ENCODE data around the gene EML6. TPM values are rescaled to one million over a fixed set of nuclear protein-coding genes. Genes with fewer than 3 reads are reported as not detected.

The EML6 gene
- total and polyA plus RNA-seq, 10 of the 15 experiments (the other 5 are each of a cell fraction or from before 2014, with no cell fraction given) = 0.09 to 0.67 (median 0.21) TPM

- H3K4me1 ChIP-seq (ENCODE audit: control insufficient read depth, insufficient read depth, low read length) = peaks cover 18% of the 10 kb centered on the region; the same call in 1 of the 2 replicates
- TF ChIP-seq CREM (IDR thresholded peaks at IDR 0.05; ENCODE audit: low read depth) (no peak), ZNF207 (IDR thresholded peaks at IDR 0.05; ENCODE audit: borderline replicate concordance) (no peak), SKIL (IDR thresholded peaks at IDR 0.05; ENCODE audit: low read depth, poor library complexity, severe bottlenecking) (no peak), BMI1 (IDR thresholded peaks at IDR 0.05; ENCODE audit: borderline replicate concordance) (no peak)
Observed at GRCh38 chr2:54997826-54998225, 274.4 kb downstream of the EML6 start.

GRCh38 chr2:54999182-54999581 lies 275.7 kb downstream of the EML6 start:
- Histone ChIP-seq H2AFZ (ENCODE audit: control insufficient read depth, low read depth, low read length) (no peak overlapping the region), H3K27me3 (replicated peaks in 1 of 2; ENCODE audit: control insufficient read depth in 2 of 2, insufficient read depth in 2 of 2, low read length in 1 of 2) (no peaks in the 10 kb centered on the region), H4K20me1 (ENCODE audit: control insufficient read depth, insufficient read depth) (no peaks in the 10 kb centered on the region), H3K27ac (ENCODE audit: control insufficient read depth, insufficient read depth) (peak overlapping the region; percentile 1; the same call in 1 of the 2 replicates), H3K36me3 (ENCODE audit: control insufficient read depth in 2 of 2, insufficient read depth in 2 of 2, low read length in 1 of 2) (no peaks in the 10 kb centered on the region), H3K4me3 (peak overlapping the region; percentile 45; the same call in 1 of the 2 replicates), H3K79me2 (ENCODE audit: control insufficient read depth, insufficient read depth, low read length) (peaks cover 78% of the 10 kb centered on the region), H3K4me1 (ENCODE audit: control insufficient read depth, insufficient read depth, low read length) (peaks cover 18% of the 10 kb centered on the region; the same call in 1 of the 2 replicates), H3K9me3 (replicated peaks; ENCODE audit: control insufficient read depth, insufficient read depth, low read length) (no peaks in the 10 kb centered on the region), H3K4me2 (ENCODE audit: control insufficient read depth, insufficient read depth) (peak overlapping the region; percentile 71), H3K9ac (ENCODE audit: control insufficient read depth, insufficient read depth, low read length) (no peak overlapping the region)
- 45% methylated on average over 3 of the region's 3 CpGs for WGBS (ENCODE audit: insufficient coverage, insufficient replicate concordance, low lambda C conversion rate, missing lambda C conversion rate)
- no peak for FAIRE-seq
- peak; percentile 61 for ATAC-seq
- RAD21 ChIA-PET (ENCODE audit: unreplicated experiment) = interaction anchor here (1.1 to 1.8 kb wide), 10 partner anchors 11 to 520 kb away, joined by 3 to 18 read pairs (median 6); partner anchors contain the start of genes CFAP36 and RTN4
- intact Hi-C loops (cut with micrococcal nuclease; ENCODE audit: unreplicated experiment) (no loop called here), in situ Hi-C loops (cut with MboI) (no loop called here)
- SMC1A ChIA-PET (ENCODE audit: uncharacterized antibody, unreplicated experiment) = interaction anchor here (0.7 to 2.3 kb wide), 16 partner anchors 9 to 174 kb away, joined by 3 to 28 read pairs (median 4); no protein-coding TSS in a partner anchor
- POLR2A ChIA-PET = interaction anchor here (1.0 to 1.4 kb wide), 5 partner anchors 9 to 619 kb away, joined by 3 to 5 read pairs (median 3); no protein-coding TSS in a partner anchor
- BruUV-seq (replicated peaks) = no TSS peak
- CTCF ChIA-PET = interaction anchor here (0.5 to 1.6 kb wide), 11 partner anchors 10 to 285 kb away, joined by 3 to 9 read pairs (median 3); no protein-coding TSS in a partner anchor
- DNase-seq (ENCODE audit: low read depth, low spot score) = no peak
- TF ChIP-seq EP300 (IDR thresholded peaks at IDR 0.05; ENCODE audit: borderline replicate concordance in 1 of 2, control insufficient read depth in 1 of 2, low read depth in 2 of 2, low read length in 2 of 2) = 0 out of 4 replicates have a peak, but pooled peaks of 1 of the 2 experiments have one; percentile 10
- 0 out of 2 replicates have a peak, but pooled peaks have one; percentile 50 for TF ChIP-seq MXI1 (IDR thresholded peaks at IDR 0.05; ENCODE audit: low read depth, low read length)
- TF ChIP-seq EED (IDR thresholded peaks at IDR 0.05; ENCODE audit: low read depth) = no peak
- no peak for TF ChIP-seq CREM (IDR thresholded peaks at IDR 0.05; ENCODE audit: low read depth)
- no peak for TF ChIP-seq MYB (IDR thresholded peaks at IDR 0.05; ENCODE audit: borderline replicate concordance, low read depth, low read length)
- no peak for TF ChIP-seq SUPT20H (IDR thresholded peaks at IDR 0.05; ENCODE audit: borderline replicate concordance, control insufficient read depth, low read depth, low read length)
- TF ChIP-seq E2F4 (IDR thresholded peaks at IDR 0.05; ENCODE audit: low read depth, low read length) = no peak
- TF ChIP-seq TCF12 (IDR thresholded peaks at IDR 0.05; ENCODE audit: low read depth, low read length) = no peak
- TF ChIP-seq MYC (IDR thresholded peaks at IDR 0.05; ENCODE audit: insufficient read depth, insufficient read length, insufficient replicate concordance, low read length, severe bottlenecking) = no peak

More at GRCh38 chr2:54997826-54998225, 274.4 kb downstream of the EML6 start:
- no peak for DNase-seq (ENCODE audit: low read depth, low spot score)
- ChIA-PET SMC1A (ENCODE audit: uncharacterized antibody, unreplicated experiment) (no interaction called here), POLR2A (no interaction called here), RAD21 (ENCODE audit: unreplicated experiment) (no interaction called here), CTCF (no interaction called here)
- H3K27ac ChIP-seq (ENCODE audit: control insufficient read depth, insufficient read depth) = no peak overlapping the region
- no peaks in the 10 kb centered on the region for H3K27me3 ChIP-seq (replicated peaks in 1 of 2; ENCODE audit: control insufficient read depth in 2 of 2, insufficient read depth in 2 of 2, low read length in 1 of 2)
- in situ Hi-C loops (cut with MboI) = no loop called here
- intact Hi-C loops (cut with micrococcal nuclease; ENCODE audit: unreplicated experiment) = no loop called here
- H3K36me3 ChIP-seq (ENCODE audit: control insufficient read depth in 2 of 2, insufficient read depth in 2 of 2, low read length in 1 of 2) = no peaks in the 10 kb centered on the region
- H3K9ac ChIP-seq (ENCODE audit: control insufficient read depth, insufficient read depth, low read length) = no peak overlapping the region
- WGBS (ENCODE audit: insufficient coverage, insufficient replicate concordance, low lambda C conversion rate, missing lambda C conversion rate) = 100% methylated on average over 1 of the region's 1 CpG
- H3K4me2 ChIP-seq (ENCODE audit: control insufficient read depth, insufficient read depth) = no peak overlapping the region
- H3K4me3 ChIP-seq = no peak overlapping the region
- H2AFZ ChIP-seq (ENCODE audit: control insufficient read depth, low read depth, low read length) = no peak overlapping the region
- no TSS peak for BruUV-seq (replicated peaks)
- no peaks in the 10 kb centered on the region for H4K20me1 ChIP-seq (ENCODE audit: control insufficient read depth, insufficient read depth)
- no peak for ATAC-seq
- H3K79me2 ChIP-seq (ENCODE audit: control insufficient read depth, insufficient read depth, low read length) = peaks cover 80% of the 10 kb centered on the region
- FAIRE-seq = no peak
- no peaks in the 10 kb centered on the region for H3K9me3 ChIP-seq (replicated peaks; ENCODE audit: control insufficient read depth, insufficient read depth, low read length)

Data from GM12878 (cell line).